Measurements from ENCODE around the gene COIL. TPM values are rescaled to one million over a fixed set of nuclear protein-coding genes. Genes with fewer than 3 reads are reported as not detected.

Gene COIL
- total and polyA plus RNA-seq, 4 donors: 7.2 to 21.4 (median 9.7) TPM

DNA sequence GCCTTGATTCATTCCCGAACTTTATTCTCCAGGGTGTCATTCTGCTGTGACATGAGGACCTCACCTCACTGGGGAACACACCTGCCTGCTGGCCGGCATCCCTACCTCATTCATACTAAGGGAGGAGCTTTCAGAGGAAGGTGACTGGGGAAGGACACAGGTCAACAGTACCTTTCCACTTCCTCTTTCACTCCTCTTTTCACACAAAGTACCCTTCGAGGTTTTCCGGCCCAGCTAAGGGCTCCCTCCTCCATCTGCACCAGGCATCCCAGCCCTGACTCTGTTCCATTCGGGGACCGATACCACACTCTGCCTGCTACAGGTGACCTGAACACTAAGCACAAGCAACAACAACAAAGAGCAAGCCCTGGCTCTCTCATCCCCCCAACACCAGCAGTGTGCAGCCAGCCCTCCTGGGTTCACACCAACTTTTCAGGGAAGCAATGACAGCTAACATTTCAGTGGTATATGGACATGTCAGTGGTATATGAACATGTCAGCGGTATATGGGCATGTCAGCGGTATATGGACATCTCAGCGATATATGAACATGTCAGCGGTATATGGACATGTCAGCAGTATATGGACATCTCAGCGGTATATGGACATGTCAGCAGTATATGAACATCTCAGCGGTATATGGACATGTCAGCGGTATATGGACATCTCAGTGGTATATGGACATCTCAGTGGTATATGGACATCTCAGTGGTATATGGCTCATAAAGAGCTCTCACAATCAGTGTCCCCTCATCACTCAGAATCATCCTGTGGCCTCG, 63.0 kb downstream of the COIL start:
- DNase-seq (no peak), ATAC-seq (ENCODE audit: insufficient read depth, low FRiP score) (no peak)
- H3K9ac ChIP-seq (ENCODE audit: insufficient read depth in 1 of 2, low read length in 2 of 2): no peak overlapping the region
- H3K4me3 ChIP-seq: no peak overlapping the region
- H3K9me3 ChIP-seq (ENCODE audit: control insufficient read depth in 4 of 4, insufficient read depth in 3 of 4, low read length in 3 of 4): no peaks in the 10 kb centered on the region
- no peaks in the 10 kb centered on the region for H3K27me3 ChIP-seq (ENCODE audit: control insufficient read depth in 3 of 3, insufficient read depth in 3 of 3, low read length in 2 of 3)
- no peaks in the 10 kb centered on the region for H3K4me1 ChIP-seq (ENCODE audit: control insufficient read depth in 5 of 5, insufficient read depth in 5 of 5, low read length in 5 of 5)
- TF ChIP-seq, protein P1, sequence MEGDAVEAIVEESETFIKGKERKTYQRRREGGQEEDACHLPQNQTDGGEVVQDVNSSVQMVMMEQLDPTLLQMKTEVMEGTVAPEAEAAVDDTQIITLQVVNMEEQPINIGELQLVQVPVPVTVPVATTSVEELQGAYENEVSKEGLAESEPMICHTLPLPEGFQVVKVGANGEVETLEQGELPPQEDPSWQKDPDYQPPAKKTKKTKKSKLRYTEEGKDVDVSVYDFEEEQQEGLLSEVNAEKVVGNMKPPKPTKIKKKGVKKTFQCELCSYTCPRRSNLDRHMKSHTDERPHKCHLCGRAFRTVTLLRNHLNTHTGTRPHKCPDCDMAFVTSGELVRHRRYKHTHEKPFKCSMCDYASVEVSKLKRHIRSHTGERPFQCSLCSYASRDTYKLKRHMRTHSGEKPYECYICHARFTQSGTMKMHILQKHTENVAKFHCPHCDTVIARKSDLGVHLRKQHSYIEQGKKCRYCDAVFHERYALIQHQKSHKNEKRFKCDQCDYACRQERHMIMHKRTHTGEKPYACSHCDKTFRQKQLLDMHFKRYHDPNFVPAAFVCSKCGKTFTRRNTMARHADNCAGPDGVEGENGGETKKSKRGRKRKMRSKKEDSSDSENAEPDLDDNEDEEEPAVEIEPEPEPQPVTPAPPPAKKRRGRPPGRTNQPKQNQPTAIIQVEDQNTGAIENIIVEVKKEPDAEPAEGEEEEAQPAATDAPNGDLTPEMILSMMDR (IDR thresholded peaks at IDR 0.05; ENCODE audit: control extremely low read depth, extremely low read depth): no peak
- no peak overlapping the region for H3K27ac ChIP-seq (ENCODE audit: low read depth in 1 of 2, low read length in 1 of 2)
- peaks cover 10 to 73% (median 24%) of the 10 kb centered on the region in 4 donors for H3K36me3 ChIP-seq (ENCODE audit: control insufficient read depth in 4 of 4, insufficient read depth in 4 of 4, low read length in 4 of 4)
- 92 to 94% methylated on average over 14 of the region's 14 CpGs for WGBS, 2 donors

DNA sequence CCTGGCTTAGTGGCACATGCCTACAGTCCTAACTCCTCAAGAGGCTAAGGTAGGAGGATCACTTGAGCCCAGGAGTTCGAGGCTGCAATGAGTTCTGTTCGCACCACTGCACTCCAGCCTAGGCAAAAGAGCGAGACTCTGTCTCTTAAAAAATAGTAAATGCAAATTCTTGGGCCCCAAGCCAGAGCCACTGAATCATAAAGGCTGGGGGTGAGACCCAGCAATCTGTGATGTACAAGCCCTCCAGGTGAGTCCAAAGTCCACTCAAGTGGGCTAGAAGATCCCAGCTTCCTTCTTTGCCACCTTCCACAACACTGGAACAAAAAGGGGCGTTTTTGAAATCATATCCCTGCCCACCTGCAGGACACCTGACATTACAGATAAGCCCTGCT, 63.9 kb downstream of the COIL start:
- H3K9me3 ChIP-seq (ENCODE audit: control insufficient read depth in 4 of 4, insufficient read depth in 3 of 4, low read length in 3 of 4): no peaks in the 10 kb centered on the region
- no peak overlapping the region for H3K9ac ChIP-seq (ENCODE audit: insufficient read depth in 1 of 2, low read length in 2 of 2)
- WGBS, 2 donors: 88 to 90% methylated on average over 4 of the region's 4 CpGs
- TF ChIP-seq, protein P1 (IDR thresholded peaks at IDR 0.05; ENCODE audit: control extremely low read depth, extremely low read depth): no peak
- H3K4me1 ChIP-seq (ENCODE audit: control insufficient read depth in 5 of 5, insufficient read depth in 5 of 5, low read length in 5 of 5): no peaks in the 10 kb centered on the region
- H3K4me3 ChIP-seq: no peak overlapping the region
- H3K27me3 ChIP-seq (ENCODE audit: control insufficient read depth in 3 of 3, insufficient read depth in 3 of 3, low read length in 2 of 3): no peaks in the 10 kb centered on the region
- ATAC-seq (ENCODE audit: insufficient read depth, low FRiP score) (no peak), DNase-seq (no peak)
- H3K36me3 ChIP-seq (ENCODE audit: control insufficient read depth in 4 of 4, insufficient read depth in 4 of 4, low read length in 4 of 4): peaks cover 12 to 70% (median 22%) of the 10 kb centered on the region in 4 donors
- H3K27ac ChIP-seq (ENCODE audit: low read depth in 1 of 2, low read length in 1 of 2): no peak overlapping the region

DNA sequence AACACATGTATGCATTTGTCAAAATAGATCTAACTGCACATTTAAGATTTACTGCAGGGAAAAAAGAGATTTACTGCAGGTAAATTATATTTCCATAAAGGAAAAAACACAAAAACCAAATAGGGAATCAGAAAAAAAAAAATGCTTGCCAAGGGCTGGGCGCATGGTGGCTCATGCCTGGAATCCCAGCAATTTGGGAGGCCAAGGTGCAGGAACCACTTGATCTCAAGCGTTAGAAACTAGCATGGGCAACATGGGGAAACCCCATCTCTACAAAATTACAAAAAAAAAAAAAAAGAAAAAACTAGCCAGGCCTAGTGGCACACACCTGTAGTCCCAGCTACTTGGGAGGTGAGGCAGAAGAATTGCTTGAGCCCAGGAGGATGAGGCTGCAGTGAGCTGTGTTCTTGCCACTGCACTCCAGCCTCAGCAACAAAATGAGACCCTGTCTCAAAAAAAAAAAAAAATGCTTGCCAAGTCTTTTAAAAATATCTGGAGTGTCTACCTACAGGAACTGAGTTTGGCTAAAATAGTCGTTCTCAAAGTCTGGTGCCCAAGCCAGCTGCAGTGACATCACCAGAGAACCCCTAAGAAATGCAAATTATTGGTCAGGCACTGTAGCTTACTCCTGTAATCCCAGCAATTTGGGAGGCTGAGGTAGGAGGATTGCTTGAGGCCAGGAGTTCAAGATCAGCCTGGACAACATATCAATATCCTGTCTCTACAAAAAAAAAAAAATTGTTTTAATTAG, 64.5 kb downstream of the COIL start:
- H3K36me3 ChIP-seq (ENCODE audit: control insufficient read depth in 4 of 4, insufficient read depth in 4 of 4, low read length in 4 of 4): peaks cover 15 to 70% (median 22%) of the 10 kb centered on the region in 4 donors
- ATAC-seq (ENCODE audit: insufficient read depth, low FRiP score): no peak
- WGBS, 2 donors: 69 to 83% methylated on average over 3 of the region's 3 CpGs

More for the DNA sequence above, 64.5 kb downstream of the COIL start:
- Histone ChIP-seq H3K4me1 (ENCODE audit: control insufficient read depth in 5 of 5, insufficient read depth in 5 of 5, low read length in 5 of 5) (no peaks in the 10 kb centered on the region), H3K9me3 (ENCODE audit: control insufficient read depth in 4 of 4, insufficient read depth in 3 of 4, low read length in 3 of 4) (no peaks in the 10 kb centered on the region), H3K27me3 (ENCODE audit: control insufficient read depth in 3 of 3, insufficient read depth in 3 of 3, low read length in 2 of 3) (no peaks in the 10 kb centered on the region), H3K9ac (ENCODE audit: insufficient read depth in 1 of 2, low read length in 2 of 2) (no peak overlapping the region), H3K4me3 (no peak overlapping the region), H3K27ac (ENCODE audit: low read depth in 1 of 2, low read length in 1 of 2) (no peak overlapping the region)
- TF ChIP-seq, protein P1 (IDR thresholded peaks at IDR 0.05; ENCODE audit: control extremely low read depth, extremely low read depth): no peak
- DNase-seq: no peak
